TTC549 (cell line): Measurements from ENCODE around the gene PCSK9.
"Not testable (repeated sequence)": the region's sequence is repeated elsewhere in the genome, so short reads cannot be mapped to it uniquely, and the experiment has no call there.

Experiments used
- FAIRE-seq: peaks from 2 replicates; lab custom pipeline; 2012; peaks lifted over from hg19 to GRCh38; lab: Jason Lieb, UNC

Gene PCSK9

GRCh38 chr1:55081188-55081904 lies 42.0 kb downstream of the PCSK9 start:
- FAIRE-seq: no peak

DNA sequence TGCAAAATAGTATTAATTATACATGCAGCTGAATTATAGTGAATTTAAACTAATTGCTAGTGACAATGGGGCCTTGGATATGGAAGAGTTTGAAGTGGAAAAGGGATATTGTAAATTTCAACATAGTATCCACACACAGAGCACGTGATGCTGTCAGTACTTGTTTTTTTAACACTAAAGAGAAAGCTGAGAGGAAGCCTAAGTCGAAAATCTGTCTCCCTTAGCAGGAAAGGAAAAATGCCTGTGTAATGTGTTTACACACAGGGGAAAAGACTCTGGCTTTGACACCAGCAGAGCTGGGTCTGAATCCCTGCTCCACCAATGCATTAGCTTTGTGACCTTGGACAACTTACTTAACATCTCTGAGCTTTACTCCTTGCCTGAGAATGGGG lies 42.6 kb downstream of the PCSK9 start:
- no peak for FAIRE-seq

- FAIRE-seq: no peak
These were observed 44.9 kb downstream of the PCSK9 start for GRCh38 chr1:55084257-55084656.

DNA sequence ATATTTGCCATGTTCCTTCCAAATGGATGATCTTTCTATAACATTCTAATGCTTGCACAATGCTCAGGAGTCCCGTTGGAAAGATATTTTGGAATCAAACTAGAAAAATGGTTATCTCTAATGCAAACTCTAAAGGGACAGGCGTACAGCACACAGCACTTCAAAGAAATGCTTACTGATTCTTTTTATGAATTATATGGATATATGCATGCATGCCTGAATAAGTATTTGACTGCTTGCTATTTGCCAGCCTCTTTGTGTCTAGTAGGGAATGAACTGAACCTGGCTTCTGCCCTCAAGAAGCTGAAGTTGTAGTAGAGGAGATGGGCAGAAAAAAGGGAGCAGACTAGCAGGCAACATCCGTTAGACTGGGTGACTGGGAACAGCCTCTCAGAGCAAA lies 48.1 kb downstream of the PCSK9 start:
- FAIRE-seq: no peak

DNA sequence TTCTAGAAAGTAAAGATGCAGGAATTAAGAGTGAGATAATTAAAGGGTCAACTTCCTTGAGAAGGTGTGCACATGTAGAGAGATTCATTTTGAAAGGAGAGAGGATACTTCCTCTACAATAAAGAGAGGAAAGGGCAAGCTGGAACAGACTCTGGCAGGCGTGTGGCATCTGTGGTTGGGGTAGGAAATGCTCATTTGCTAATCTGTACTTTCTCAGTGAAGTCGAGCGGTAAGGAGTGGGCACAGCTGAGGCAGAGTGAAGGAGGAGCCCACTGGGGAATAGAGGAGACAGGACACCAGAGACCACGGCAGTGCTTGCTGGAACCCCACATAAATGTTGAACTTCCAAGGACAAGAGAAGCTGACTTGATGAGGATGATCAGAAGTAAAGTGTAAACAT lies 49.1 kb downstream of the PCSK9 start:
- FAIRE-seq: no peak

DNA sequence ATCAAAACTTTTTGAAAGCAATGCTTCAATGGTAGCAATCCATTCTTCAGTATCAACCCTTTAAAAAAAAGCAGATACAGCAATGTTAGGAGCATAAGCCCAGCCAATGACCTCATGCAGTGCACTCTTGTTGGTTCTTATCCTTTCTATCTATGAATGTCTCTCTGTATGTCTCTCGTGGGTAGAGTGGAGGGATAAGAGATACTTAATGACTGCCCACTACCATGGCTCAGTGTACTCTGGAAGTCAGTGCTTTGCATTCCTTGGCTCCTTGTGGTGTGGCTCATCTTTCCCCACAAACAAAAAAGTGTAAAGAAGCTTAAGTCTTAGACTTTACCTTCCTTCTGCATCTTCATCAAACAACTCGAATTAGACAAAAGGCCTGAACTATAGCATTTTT lies 50.3 kb downstream of the PCSK9 start:
- no peak for FAIRE-seq

- no peak for FAIRE-seq
These were observed 53.1 kb downstream of the PCSK9 start for GRCh38 chr1:55092475-55092874.

DNA sequence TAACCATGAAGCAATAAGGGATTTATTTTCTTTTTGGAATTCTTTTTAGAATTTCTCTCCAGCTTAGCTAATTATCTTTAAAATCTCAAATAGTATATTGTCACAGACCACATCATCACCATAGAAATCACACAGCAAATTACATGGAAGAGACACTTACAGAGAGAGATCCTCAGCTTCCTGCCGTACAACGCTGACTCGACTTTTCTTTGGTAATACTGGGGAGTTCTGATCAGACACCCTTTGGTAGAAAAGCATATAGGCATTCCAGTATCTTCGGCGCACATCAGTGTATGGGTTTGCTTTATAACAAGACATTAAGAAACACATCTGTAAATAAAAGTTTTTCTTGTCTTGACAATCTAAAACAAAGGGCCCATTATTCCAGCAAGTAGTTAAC lies 55.7 kb downstream of the PCSK9 start:
- FAIRE-seq: no peak

- no peak for FAIRE-seq
These were observed 64.5 kb downstream of the PCSK9 start for GRCh38 chr1:55103891-55104290.

DNA sequence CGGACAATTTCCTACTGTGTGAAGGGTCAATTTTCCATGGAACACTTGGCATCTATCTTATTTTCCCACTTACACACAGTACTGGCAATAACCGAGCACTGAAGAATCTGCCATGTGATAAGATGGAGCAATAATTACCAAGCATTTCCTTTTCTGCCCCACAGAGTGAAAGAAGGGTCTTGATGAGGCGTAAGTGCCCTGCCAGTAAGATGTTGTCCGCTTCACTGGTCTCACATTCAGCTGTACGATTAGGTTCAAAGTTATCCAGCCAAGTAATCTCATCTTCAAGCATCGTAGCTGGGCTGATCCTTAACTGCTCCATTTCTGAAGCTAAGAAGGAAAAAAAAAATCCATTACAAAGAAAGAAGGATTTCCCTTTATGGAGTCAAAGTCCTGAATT lies 67.8 kb downstream of the PCSK9 start:
- FAIRE-seq: no peak

DNA sequence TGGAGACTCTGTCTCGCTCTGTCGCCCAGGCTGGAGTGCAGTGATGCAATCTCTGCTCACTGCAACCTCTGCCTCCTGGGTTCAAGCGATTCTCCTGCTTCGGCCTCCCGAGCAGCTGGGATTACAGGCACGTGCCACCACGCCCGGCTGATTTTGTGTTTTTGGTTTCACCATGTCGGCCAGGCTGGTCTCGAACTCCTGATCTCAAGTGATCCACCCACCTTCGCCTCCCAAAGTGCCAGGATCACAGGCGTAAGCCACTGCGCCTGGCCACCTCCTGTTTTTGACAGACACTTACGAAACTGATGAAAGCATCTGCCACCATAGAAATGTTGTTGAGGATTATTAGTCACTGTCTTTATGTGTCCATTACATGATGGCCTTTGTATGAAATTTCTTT lies 69.7 kb downstream of the PCSK9 start:
- FAIRE-seq: not testable (repeated sequence)
